ENCODE data around the gene HDHD2.

The HDHD2 gene

GRCh38 chr18:47075098-47075883 is 75.0 kb downstream of the HDHD2 start:
- in situ Hi-C loops (cut with MboI; ENCODE audit: low sequenced_read_pairs), result no loop called here

GRCh38 chr18:47067648-47068047 is 82.7 kb downstream of the HDHD2 start:
- in situ Hi-C loops (cut with MboI; ENCODE audit: low sequenced_read_pairs), result no loop called here

- in situ Hi-C loops (cut with MboI; ENCODE audit: low sequenced_read_pairs), result no loop called here
Measured at GRCh38 chr18:47063096-47063495, 87.2 kb downstream of the HDHD2 start.

GRCh38 chr18:47062471-47062870 is 87.8 kb downstream of the HDHD2 start:
- in situ Hi-C loops (cut with MboI; ENCODE audit: low sequenced_read_pairs), result no loop called here
